ENCODE results near the gene BEND7.

DNA sequence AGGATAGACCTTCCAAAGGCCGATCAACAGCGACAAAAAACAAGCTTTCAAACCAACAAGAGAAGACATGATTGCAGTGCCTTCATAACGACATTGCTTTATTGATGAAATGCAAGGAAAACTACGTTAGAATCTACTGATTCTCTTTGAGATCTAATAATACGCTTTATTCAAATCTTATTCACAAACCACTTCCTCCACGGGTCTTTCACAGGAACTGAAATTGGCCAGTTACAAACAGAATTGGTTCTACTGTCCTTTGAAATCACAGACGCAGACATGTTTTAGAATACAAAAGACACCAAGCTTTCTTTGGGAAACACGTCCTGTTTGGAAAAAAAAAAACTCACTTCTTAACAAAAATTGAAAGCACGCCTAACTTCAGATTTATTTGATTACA is 106.0 kb downstream of the BEND7 start:
- TF ChIP-seq POLR2AphosphoS5 (IDR thresholded peaks at IDR 0.05; ENCODE audit: low read depth, low read length) (no peak), POLR2A (IDR thresholded peaks at IDR 0.05; ENCODE audit: low read depth, low read length) (no peak), TAF1 (IDR thresholded peaks at IDR 0.05; ENCODE audit: low read depth, low read length) (no peak)
